HG02970 (cell line): ENCODE data around the gene CNKSR1.
A peak's percentile ranks its signal among the peaks of the same experiment; 100 is the strongest.

Experiments
- ATAC-seq: cut with Tn5 transposase; IDR thresholded peaks from one replicate; pipeline ENCODE4 v1.9.1; 2021; ENCODE audit warnings: mild to moderate bottlenecking, moderate library complexity, moderate number of reproducible peaks; ENCODE audit not compliant: unreplicated experiment, low FRiP score

Gene CNKSR1

DNA sequence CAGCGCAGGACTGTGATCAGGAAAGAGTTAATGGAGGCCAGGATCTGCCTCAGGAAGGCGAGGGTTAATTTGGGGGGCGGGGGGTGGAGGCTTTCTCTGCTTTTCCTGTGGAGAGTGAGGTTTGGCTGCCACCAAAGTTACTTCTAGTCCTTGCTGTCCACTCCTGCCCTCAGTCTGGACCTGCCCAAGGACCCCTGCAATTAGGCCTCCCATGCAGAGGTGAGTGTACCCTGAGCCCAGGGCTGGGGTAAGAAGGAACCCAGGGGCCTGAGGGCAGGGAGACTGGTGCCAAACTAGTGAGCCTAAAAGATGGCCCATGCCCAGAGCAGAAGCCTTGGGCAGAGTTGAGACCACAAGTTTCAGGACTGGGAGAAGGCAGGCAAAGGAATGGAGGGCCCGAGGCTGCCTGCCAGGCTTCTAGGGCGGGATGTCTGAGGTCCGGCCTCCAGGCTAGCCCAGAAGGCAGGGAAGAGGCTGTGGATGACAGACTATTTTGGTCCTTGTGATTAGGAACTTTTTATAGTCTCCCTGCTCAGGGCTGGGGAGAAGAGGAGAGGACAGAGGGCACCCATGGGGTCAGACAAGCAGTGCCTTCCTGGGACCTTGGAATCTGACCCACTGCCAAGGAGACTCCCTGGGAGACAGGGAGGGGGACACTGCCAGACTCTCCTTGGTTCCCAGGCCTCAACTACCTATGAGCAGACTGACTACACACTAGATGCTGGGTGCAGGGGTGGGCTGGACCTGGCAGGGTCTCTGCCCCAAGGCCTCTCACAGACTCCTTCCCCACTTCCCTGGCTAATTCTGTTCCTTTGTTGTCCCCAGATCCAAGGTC lies 18.2 kb upstream of the CNKSR1 start, which contains the start of gene FAM110D:
Gene FAM110D, plus strand, starts transcription at position 172 of the 835 bp plus-strand sequence. CDS start 2,213 bp downstream, outside the sequence.
- no peak for ATAC-seq

DNA sequence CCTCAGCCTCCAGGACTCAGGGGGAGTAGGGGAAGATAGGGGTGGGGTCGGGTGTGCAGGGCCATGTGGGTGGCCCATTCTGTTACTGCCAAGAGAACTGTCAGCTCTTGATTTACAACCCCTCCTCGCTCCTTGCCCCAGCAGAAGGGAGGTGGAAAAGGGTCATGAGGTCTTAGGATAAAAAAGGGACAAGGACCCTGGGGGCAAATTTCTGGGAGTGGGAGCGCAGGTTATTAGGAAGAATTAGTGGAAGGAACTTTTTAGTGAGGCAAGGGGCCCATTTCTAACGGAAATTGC lies 17.6 kb upstream of the CNKSR1 start:
- no peak for ATAC-seq

DNA sequence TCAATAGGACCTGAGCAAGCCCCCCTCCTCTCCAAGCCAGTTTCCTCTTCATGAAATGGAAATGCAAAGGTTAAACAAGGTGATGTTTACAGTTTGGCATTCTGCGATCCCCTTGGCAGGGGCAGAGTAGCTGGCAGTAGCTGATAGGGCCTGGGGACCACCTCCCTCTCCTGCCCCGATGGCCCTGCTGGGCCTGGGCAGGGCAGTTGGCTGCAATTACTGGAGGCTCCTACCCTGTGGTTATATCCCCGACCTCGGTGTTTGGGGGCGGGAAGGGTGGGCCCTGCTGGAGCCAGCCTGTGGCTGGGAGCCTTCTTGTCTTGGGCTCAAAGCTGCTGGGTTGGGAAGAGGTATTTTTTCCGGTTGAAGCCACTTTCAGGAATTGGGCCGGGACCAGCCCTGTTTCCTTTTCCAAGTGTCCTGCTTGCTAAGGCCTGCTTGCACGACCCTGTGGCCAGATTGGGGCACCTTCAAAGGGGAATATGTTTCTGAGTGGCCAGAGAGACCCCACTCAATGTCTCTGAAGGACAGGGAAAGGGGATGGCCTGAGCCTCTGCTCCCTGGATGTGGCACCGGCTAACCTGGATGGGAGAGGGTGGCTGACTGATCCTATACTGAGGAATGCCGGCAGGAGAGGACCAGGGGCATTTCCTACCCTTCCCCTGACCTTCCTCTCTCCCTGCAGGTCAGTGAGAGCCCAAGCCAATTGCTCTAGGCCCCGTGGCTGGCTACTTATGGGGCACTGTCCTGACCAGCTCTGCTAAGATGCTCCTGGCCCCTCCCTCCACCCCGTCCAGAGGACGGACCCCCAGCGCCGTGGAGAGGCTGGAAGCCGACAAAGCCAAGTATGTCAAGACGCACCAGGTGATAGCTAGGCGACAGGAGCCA lies 16.5 kb upstream of the CNKSR1 start:
- ATAC-seq = no peak

DNA sequence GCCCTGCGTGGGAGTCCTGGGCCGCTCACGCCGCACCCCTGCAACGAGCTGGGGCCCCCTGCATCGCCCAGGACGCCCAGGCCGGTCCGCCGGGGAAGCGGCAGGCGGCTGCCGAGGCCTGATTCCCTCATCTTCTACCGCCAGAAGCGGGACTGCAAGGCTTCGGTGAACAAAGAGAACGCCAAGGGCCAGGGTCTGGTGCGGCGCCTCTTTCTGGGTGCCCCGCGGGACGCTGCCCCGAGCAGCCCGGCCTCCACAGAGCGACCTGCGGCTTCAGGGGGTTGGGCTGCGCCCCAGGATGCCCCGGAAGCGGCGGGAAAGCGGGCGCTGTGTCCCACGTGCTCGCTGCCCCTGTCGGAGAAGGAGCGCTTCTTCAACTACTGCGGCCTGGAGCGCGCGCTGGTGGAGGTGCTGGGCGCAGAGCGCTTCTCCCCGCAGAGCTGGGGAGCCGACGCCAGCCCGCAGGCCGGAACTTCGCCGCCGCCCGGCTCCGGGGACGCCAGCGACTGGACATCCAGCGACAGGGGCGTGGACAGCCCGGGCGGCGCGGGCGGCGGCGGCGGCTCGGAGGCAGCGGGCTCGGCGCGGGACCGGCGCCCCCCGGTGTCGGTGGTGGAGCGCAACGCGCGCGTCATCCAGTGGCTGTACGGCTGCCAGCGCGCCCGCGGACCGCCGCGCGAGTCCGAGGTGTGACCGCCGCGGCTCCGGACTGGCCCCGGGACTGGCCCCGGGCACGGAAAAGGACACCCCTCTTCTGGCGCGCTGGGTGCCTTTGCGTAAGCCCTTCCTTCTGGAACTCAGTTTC lies 15.7 kb upstream of the CNKSR1 start:
- no peak for ATAC-seq

DNA sequence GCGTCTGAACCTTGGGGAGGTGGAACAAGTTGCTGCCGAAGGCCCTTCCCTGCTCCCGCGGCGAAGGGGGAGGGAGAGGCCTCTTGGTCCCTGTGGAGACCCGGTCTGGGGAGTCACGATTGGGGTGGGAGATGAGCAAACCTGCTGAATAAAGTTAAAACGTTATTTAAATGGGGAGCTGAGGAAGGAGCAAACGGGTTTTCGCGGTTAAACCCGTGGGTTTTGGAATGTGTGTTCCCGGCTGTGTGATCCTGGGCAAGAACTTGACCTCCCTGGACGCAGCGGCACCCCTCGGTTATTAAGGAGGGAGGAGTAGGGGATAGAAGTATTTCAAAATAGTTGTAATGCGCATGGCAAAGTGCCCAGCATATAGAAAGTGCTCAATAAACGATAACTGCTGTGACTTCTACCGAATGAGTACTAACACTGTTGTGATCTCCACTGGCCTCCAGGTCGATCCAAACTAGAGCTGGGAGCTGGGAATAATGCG lies 15.0 kb upstream of the CNKSR1 start:
- ATAC-seq = no peak

DNA sequence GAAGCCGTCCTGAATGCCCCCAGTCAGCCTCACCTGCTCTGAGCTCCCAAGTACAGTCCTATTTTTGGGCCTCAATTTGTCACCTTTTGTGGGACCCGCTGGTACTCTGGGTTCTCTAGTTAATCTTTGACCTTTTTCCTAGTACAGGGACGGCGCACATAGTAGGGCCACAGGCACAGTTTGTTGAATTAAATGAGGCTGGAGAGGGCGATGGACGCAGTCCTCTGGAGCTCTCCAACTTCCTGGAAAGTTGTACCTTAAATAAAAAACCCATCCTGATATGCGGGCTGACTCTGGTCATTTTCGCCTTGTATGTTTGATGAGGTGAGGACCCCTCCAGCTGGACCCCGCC lies 13.6 kb upstream of the CNKSR1 start:
- no peak for ATAC-seq

DNA sequence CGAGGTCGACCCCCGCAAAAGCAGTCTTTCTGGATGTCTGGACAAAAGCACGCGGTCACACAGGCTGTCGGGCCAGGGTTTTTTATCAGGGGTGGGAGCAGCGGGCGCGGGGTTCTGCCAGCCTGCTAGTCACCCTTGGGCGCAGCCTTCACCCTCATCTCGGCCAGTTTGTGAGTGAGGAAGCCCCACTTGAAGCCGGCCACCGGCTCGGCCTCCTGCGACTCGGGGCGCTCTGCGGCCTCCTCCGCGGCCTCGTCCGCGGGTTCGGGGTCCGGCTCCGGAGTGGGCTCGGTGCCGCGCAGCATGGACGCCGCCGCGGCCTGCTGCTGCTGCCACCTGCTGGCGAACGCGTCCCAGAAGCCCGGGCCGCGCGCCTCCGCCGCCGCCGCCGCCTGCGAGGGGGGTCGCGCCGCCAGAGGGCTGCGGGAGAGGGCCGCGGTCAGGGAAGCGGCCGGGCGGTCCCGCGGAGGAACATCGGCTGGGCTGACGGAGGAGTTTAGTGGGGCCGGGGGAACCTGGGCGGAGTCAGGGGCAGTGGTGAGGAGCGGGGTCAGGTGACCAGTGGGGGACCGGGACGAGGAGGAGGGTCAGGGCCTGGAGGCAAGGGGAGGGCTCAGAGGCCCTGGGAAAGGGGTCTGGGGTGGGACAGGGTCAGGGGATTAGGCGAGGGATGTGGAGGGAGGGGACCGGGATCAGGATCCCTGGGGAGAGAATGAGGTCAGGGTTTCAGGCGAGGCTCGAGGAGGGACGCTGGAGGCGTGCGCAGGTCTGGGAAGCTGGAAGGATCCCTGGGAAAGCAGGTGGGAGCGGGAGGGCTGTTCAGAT lies 13.0 kb upstream of the CNKSR1 start:
- ATAC-seq = no peak

DNA sequence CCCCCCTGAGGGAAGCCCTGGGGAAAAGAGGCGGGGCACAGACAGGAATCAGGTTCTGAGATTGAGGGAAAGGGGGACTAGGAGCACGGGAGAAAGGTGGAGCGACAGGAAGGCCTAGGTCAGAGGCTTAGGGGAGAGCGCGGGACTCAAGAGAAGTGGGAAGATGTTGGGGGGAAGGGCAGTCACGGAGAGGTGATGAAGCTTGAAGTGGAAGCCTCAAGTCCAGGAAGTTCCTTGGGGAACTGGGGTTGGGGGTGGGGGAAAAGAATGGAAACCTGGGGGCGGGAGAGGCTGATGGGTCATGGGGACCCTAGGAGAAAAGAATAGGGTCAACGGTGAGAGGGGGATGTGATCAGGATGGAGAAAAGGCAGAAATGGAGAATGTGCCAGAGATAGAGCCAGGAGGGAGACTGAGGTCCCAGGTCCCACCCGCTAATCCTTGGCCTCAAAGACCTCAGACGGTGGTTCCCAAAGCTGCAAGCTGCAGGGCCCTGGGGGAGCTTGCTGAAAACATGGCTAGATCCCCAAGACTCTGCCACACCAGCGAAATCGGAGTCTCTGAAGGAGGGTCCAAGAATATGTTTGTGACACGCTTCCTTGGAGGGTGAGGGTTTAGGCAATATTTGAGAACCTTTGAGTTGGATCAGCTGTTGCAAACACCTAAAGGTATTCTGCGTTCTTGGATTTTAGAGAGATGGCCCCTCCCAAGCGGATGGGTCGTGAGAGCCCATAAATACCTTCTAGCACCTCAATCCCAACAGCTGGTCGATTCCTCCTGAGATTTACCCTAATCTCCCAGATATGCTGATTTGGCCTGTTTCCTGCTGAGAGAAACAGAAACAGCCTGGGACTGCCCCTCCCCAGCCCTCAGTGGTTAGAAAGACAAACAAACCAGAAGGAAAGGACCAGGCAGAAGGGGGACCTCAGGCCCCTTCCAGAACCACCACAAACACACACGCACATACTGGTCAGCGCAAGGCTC lies 12.1 kb upstream of the CNKSR1 start:
- no peak for ATAC-seq

DNA sequence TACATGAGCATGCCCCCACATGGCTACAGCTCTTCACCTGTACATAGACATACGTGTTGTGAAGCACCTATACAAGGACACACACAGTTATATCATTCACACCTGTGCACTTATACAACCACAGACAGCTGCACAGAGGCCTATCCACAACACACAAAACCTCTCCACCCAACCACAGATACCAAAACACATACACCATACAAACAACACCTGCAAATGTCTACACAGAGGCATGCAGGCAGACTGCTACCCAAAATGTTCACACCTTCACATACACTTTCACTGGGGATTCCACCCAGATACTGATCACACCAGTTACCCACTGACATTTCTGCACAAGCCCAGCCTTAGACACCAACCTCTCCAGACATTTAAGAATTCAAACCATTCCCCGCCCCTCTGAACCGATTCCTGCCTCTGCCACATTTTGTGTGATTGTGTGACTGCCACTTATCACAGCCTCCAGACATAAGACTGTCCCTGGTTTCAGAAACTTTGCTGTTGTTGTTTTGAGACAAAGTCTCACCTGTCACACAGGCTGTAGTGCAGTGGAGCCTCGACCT lies 10.5 kb upstream of the CNKSR1 start:
- no peak for ATAC-seq

DNA sequence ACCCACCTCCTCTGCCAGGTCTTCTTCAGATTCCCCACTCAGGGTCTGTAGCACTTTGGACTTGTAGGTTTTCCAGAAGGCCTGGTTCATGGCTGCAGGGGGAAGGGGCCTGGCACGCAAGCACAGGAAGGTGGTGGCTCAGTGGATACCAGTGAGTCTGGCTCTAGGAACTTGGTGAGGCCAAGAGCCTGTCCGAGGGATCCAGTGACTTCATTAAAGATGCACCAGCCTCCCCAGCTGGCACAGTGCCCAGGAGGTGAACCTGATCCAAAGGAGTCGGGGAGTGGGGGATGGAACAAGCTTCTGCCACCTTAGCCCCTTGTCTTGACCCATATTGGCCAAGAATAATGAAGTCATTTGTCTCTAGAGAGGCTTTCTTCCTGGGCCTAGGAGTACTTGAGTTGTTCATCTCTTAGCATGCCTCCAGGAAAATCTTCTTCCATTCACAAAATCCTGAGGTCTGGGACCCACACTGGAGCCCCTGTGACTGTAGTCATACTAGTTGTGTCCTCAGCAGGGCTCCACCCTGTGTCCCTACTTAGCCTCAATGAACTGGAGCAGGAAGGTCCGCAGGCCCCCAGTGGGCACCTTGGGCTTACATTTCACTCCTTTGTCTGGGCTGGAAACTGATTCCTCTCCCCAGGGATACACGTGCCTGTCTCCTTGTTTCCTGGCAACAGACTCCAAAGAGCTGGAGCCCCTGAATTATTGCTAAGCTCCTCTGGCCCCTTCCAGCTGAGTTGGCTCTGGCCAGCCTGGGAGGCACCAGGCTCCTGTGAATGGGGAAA lies 8.7 kb upstream of the CNKSR1 start, which contains the start of gene C1orf232:
Gene C1orf232, minus strand, starts transcription at position 554 of the 788 bp plus-strand sequence. Its CDS starts 464 bp downstream, at position 90.
- ATAC-seq = no peak

DNA sequence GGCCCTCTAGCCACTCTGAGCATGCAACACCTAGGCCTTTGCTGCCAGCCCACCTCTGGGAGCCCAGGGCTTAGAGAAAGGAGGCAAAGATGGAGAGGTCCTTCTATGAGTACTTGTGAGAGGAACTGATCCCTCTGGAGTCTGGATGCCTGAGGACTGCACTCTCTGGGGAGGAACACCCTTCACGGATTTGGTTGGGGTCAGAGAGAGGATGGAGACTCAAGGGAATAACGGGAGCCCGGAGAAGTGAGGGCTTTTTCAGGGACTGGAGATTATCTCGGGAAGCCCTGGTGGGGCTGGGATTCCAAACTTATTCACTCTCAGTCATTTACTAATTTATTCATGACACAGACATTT lies 8.1 kb upstream of the CNKSR1 start:
- ATAC-seq = no peak

DNA sequence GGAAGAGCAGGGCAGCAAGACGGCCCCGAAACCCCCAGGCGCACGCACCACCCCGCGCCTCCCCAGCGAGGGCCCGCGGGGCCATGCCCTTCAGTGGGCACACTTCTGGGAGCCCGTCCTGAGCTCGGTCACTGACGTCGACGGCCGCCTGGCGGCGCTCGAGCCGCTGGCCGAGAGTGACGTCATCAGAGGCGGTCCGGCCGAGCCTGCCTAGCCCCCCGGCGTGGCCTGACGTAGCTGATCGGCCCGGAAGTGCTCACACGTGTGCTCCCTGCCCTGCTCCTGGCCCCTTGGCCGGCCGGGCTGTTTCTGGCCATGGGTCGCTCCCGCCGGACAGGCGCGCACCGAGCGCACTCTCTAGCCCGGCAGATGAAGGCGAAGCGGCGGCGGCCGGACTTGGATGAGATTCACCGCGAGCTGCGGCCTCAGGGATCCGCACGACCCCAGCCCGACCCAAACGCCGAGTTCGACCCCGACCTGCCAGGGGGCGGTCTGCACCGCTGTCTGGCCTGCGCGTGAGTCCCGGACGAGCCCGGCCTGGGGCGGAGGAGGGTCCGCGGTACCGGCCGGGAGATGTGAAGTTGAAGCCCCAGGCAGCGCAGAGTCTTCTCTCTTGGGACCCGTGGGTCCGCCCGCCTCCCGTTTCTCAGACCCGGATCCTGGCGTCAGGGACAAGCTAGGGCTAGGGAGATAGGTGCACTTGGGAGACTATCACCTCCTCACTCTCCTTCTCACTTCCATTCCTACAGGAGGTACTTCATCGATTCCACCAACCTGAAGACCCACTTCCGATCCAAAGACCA lies 7.4 kb upstream of the CNKSR1 start, which contains the start of gene ZNF593:
Gene ZNF593, plus strand, starts transcription at position 240 of the 803 bp plus-strand sequence. Its CDS starts 76 bp downstream, at position 316.
- peak; percentile 84 for ATAC-seq

DNA sequence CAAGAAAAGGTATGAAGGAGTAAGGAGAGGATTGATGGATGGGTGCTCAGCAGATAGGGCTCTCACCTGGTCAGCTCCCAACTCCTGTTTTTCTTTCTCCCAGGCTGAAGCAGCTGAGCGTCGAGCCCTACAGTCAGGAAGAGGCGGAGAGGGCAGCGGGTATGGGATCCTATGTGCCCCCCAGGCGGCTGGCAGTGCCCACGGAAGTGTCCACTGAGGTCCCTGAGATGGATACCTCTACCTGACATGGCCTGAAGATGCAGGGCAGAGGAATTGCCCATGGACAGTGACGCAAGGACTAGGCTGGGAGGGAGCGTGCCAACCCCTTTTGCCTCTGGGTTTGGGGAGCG lies 6.8 kb upstream of the CNKSR1 start:
- no peak for ATAC-seq

DNA sequence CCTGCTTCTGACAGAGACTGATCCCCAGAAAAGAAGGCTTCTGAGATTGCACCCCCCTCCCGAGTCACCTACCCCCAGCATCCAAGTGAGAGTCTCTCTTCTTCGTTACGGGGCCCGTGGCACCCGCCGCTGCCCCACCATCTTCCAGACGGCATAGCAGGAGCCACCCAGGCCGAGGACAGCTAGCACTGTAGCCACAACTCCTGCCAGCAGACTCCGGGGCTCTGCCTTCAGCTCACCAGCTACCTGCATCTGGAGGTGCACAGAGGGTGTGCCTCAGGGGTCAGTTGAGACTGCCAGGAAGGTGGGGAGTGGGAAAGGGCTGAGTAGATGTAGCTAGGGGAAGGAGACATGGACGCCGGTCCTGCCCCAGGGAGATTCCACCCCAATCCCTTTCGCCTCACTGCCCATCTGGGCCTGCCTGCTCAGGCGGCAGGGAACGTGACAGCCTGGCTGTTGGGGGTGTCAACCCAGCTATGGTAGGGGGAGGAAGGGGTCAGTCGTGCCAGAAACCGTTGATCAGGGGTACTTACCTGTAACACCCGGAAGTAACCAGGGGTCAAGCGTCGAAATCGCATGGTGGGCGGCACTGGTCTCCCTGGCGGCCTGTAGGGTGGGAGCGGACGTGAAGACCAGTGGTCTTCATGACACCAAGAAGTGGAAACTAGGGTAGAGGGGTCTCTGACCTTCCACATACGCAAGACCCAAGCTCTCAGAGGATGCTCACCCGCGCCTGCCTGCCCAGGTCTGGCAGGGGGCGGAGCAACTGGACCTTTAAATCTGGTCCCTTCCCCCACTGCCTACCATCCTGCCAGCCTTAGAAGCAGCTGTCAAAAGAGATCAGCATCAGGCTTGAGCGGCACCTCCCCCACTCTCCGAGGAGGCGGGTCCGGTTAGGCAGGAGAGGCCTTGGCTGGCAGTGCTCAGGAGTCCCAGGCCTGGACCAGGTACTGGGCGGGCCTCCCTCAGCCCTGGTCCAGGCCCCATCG lies 5.9 kb upstream of the CNKSR1 start, which contains the start of gene ZNF593OS:
Gene ZNF593OS, minus strand, starts transcription at position 749 of the 989 bp plus-strand sequence. Its CDS starts 171 bp downstream, at position 578.
- ATAC-seq = no peak

DNA sequence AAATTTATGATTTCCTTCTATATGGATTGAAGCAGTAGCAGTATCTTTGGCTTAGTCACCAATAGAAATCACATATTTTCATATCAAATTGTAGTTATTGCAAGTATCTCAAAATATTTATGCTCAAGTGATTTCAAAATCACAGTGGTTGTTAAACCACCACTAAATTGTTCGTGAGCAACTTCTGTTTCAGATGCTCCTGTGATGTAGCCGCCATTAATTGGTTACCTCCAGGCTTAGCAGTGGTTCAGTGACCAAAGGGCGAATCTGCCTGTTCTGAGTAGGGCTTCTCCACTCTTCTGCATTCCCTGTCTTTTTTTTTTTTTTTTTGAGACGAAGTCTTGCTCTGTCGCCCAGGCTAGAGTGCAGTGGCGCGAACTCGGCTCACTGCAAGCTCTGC lies 1.9 kb upstream of the CNKSR1 start:
- no peak for ATAC-seq
